Effector memory CD4-positive, alpha-beta T cell (primary cell): ENCODE measurements around the gene FAM222A.
"Not testable (repeated sequence)": the region's sequence is repeated elsewhere in the genome, so short reads cannot be mapped to it uniquely, and the experiment has no call there.

Source experiments
- DNase-seq, 3 donors: peaks; one replicate each; pipeline ENCODE4 v3.0.0-alpha.2; 2020
- H3K27ac ChIP-seq: 2 replicates; pipeline ENCODE4 v1.7.0; 2013; ENCODE audit warnings: mild to moderate bottlenecking, low read length, moderate library complexity; ENCODE audit not compliant: insufficient read depth, poor library complexity, severe bottlenecking
- H3K27me3 ChIP-seq: replicated peaks from 2 replicates; pipeline ENCODE4 v1.7.0; 2013; ENCODE audit warnings: mild to moderate bottlenecking, low read length; ENCODE audit not compliant: insufficient read depth, control insufficient read depth, poor library complexity, severe bottlenecking
- H3K36me3 ChIP-seq: 2 replicates; pipeline ENCODE4 v1.7.0; 2013; ENCODE audit warnings: mild to moderate bottlenecking, low read length, moderate library complexity; ENCODE audit not compliant: control insufficient read depth, insufficient read depth
- H3K4me1 ChIP-seq: 2 replicates; pipeline ENCODE4 v1.7.0; 2013; ENCODE audit warnings: low read length, mild to moderate bottlenecking; ENCODE audit not compliant: control insufficient read depth, insufficient read depth, poor library complexity, severe bottlenecking
- H3K4me3 ChIP-seq: 2 replicates; pipeline ENCODE4 v1.7.0; 2013; ENCODE audit warnings: low read length, low read depth, mild to moderate bottlenecking; ENCODE audit not compliant: insufficient read depth, poor library complexity, severe bottlenecking
- H3K9me3 ChIP-seq: 2 replicates; pipeline ENCODE4 v1.7.0; 2013; ENCODE audit warnings: mild to moderate bottlenecking, low read length, moderate library complexity; ENCODE audit not compliant: control insufficient read depth

The FAM222A gene

DNA sequence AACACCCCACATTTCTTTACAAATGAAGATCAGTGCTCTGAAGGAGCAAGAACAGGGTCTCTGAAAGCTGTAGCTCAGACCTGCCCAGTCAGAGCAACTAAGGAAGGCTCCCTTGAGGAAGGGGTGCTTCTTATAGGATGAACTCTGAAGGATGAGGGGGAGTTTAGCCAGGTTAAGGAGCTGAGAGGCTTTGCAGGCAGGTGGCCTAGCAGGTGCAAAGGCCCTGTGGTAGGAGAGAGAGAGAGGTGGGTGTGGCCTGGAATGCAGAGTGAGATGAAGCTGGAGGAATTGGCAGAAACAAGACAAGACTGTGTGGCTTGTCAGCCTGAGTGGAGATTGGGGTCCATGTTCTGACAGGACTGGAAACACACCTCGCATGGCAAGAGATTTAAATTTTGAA lies 20.5 kb upstream of the FAM222A start:
- DNase-seq = no peak
- H3K4me1 ChIP-seq = no peaks in the 10 kb centered on the region
- no peak overlapping the region for H3K4me3 ChIP-seq
- H3K27me3 ChIP-seq = no peaks in the 10 kb centered on the region
- no peak overlapping the region for H3K27ac ChIP-seq
- no peaks in the 10 kb centered on the region for H3K36me3 ChIP-seq
- H3K9me3 ChIP-seq = no peaks in the 10 kb centered on the region

DNA sequence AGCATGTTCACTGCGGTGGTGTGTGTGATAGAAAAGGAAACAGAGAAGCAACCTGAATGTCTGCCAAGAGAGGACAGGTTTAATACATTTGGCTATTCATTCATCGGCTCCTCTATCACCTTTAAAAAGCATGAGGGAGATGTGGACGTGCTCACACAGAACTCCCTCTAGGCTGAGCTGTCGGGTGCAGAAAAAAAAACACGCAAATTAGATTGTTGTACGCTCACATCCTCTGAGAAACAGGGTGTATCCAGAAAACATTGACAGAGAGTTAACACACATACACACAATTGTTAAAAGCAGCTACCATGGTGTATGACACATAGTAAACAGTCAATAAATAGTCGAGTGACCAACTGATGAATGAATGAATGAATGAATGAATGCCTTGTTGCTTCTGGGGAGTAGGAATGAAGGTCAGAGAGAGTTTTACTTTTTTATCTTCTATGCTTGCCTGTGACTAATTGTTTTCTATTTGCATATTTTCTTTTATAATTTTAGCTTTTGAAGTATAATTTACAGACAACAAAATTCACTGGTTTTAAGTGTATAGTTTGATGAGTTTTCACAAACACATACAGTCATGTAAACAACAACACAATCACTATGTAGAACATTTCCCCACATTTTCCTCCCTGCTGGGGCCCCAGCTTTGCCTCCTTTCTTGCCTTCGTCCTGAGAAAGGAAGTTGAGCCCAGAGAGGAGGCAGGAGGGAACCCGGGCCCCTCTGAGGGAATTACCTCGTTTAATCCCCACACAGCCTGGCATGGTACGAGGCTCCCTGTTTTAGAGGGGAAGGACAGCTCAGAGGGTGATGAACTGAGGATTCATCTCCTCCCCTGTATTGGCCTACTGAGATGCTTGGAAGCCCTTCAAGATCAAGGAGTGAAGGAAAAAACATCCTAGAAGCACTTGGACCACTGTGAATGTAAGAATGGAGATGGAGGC lies 19.7 kb upstream of the FAM222A start:
- no peak for DNase-seq
- Histone ChIP-seq H3K9me3 (no peaks in the 10 kb centered on the region), H3K36me3 (no peaks in the 10 kb centered on the region), H3K27me3 (no peaks in the 10 kb centered on the region), H3K4me1 (no peaks in the 10 kb centered on the region), H3K4me3 (no peak overlapping the region), H3K27ac (no peak overlapping the region)

DNA sequence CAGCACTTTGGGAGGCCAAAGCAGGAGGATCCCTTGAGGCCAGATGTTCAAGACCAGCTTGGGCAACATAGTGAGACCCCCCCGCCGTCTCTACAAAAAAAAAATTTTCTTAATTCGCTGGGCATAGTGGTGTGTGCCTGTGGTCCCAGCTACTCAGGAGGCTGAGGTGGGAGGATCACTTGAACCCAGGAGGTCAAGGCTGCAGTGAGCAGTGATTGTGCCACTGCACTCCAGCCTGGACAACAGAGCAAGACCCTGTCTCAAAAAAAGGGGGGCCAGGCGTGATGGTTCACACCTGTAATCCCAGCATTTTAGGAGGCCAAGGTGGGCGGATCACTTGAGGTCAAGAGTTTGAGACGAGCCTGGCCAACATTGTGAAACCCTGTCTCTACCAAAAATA lies 19.0 kb upstream of the FAM222A start:
- H3K4me1 ChIP-seq, H3K27ac ChIP-seq, H3K9me3 ChIP-seq, H3K27me3 ChIP-seq, H3K36me3 ChIP-seq, DNase-seq, H3K4me3 ChIP-seq: not testable (repeated sequence)

DNA sequence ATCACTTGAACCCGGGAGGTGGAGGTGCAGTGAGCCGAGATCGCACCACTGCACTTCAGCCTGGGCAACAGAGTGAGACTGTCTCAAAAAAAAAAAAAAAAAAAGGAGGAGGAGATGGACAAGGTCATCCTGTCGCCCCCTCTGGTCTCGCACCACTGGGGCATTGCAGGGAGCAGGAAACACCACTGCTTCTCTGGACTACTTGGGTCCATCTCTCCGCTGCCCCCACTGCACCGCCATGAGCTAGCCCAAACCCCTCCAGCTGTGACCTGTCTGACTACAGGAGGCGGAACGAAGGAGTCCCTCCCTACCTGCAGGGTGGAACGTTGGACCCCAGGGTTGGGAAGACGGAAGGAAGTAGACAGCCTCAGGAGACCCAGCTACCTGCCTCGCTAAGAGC lies 18.2 kb upstream of the FAM222A start:
- Histone ChIP-seq H3K27ac (no peak overlapping the region), H3K4me3 (no peak overlapping the region), H3K4me1 (no peaks in the 10 kb centered on the region), H3K9me3 (no peaks in the 10 kb centered on the region), H3K36me3 (no peaks in the 10 kb centered on the region), H3K27me3 (no peaks in the 10 kb centered on the region)
- no peak for DNase-seq

DNA sequence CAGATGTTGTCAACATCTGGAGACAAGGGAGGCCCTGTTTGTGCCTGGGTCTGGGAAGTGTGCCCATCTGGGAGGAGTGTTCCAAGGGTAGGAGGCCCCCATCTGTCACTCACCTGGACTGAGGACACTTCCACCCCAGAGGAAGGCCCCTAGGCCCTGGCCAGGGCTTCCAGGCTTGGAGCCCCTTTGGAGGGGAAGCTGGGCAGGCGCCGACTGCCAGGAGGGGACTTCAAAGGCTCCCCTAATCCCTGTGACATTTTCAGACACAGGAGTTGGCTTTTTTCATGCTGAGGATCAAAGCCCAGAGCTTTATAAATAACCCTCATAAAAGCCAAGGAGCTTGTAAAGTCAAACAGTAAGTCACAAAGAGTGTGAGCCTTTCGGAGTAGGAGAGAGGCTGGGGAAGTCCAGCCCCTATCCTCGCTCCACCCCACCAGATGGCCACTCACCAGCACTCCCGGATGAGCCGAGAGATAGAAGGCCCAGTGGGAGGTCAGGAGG lies 17.6 kb upstream of the FAM222A start:
- Histone ChIP-seq H3K4me1 (no peaks in the 10 kb centered on the region), H3K36me3 (no peaks in the 10 kb centered on the region), H3K27me3 (no peaks in the 10 kb centered on the region), H3K4me3 (no peak overlapping the region), H3K27ac (no peak overlapping the region), H3K9me3 (no peaks in the 10 kb centered on the region)
- DNase-seq = no peak

DNA sequence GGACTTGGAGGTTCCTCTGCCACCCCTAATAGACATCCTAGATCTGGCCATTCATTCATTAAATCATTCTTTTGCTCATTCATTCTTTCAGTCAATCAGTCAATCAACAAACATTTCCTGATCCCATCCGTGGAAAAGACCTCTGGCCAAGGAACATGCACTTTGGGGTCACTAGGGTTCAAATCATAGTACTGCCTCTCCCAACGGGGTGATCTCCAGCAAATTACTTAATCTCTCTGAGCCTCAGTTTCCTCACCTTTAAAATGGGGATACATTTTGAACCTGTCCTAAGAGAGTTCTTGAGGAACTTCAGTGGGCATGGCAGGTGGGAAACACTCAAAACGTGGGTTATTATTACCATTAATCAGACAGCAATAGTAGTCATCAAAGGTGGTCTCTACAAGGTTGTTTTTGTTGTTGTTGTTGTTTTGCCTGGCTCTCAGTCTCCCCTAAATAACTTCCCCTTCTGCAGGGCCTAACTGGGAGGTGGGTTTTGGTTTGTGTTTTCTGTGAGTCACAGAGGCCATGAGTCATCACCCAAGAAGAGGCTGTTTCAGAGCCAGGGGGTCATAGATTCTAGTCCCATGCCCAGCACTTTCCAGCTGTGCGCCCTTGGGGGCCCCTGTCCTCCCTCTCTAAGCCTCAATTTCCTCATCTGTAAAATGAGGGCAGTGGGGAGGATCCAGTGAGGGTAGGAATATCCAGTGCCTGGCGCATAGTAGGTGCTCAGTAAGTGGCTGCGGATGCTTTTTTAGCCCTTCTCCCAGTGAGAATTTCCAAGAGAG lies 16.9 kb upstream of the FAM222A start:
- Histone ChIP-seq H3K9me3 (no peaks in the 10 kb centered on the region), H3K4me3 (no peak overlapping the region), H3K4me1 (no peaks in the 10 kb centered on the region), H3K27me3 (no peaks in the 10 kb centered on the region), H3K36me3 (no peaks in the 10 kb centered on the region), H3K27ac (no peak overlapping the region)
- no peak for DNase-seq

DNA sequence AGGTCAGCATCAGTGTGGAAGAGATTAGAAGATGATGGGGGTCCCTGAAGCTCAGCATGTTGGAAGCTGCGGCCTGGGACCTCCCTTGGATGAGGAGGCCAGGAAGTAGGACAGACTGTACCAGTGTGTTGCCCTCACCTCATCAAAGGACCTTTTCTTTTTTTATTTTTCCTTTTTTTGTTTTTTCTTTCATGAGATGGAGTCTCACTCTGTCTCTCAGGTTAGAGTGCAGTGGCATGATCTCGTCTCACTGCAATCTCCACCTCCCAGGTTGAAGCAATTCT lies 16.4 kb upstream of the FAM222A start:
- Histone ChIP-seq H3K4me1 (no peaks in the 10 kb centered on the region), H3K27ac (no peak overlapping the region), H3K27me3 (no peaks in the 10 kb centered on the region), H3K9me3 (no peaks in the 10 kb centered on the region), H3K4me3 (no peak overlapping the region), H3K36me3 (no peaks in the 10 kb centered on the region)
- no peak for DNase-seq

DNA sequence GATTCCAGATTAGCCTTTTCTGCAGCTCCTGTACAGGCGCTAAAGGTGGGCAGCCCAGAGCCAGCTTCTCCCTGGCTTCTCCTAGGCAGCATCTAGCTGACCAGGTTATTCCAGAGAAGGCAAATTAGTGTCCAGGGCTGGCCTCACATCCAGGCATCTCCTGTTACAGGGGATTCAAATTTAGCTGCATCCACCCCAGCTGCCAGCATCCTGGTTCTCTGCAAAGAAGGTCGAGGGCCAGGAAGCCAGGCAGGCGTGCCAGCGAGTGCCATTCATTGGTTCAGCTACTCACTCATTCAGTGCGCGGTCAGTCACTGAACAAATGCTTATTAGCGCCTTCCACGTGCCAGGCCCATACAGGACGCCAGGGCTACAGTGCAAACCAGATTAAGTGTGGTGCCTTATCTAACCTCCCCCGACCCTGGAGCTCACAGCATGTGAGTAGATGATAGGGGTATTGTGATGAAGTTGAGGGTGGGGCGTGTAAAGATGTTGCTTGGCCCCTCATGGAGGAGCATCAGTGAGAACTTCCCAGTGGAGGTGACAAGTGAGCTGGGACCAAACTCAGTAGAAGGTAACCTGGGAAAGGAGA lies 15.7 kb upstream of the FAM222A start:
- Histone ChIP-seq H3K27ac (no peak overlapping the region), H3K4me1 (no peaks in the 10 kb centered on the region), H3K27me3 (no peaks in the 10 kb centered on the region), H3K4me3 (no peak overlapping the region), H3K36me3 (no peaks in the 10 kb centered on the region), H3K9me3 (no peaks in the 10 kb centered on the region)
- no peak for DNase-seq

DNA sequence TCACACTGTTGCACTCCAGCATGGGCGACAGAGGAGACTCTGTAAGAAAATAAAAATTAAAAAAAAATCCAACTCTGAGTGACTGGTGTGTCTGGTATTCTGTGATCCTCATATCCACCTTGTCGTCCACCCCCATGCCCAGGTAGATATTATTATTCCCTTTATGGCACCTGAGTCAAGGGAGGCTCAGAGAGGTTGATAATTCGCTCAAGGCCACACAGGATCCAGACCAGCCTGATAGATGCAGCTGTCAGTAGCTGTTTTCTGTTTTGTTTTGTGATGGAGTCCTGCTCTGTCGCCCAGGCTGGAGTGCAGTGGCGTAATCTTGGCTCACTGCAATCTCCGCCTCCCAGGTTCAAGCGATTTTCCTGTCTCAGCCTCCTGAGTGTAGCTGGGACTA lies 14.8 kb upstream of the FAM222A start:
- H3K9me3 ChIP-seq = no peaks in the 10 kb centered on the region
- DNase-seq = no peak
- H3K4me1 ChIP-seq = no peaks in the 10 kb centered on the region
- H3K4me3 ChIP-seq = no peak overlapping the region
- no peaks in the 10 kb centered on the region for H3K36me3 ChIP-seq
- no peak overlapping the region for H3K27ac ChIP-seq
- no peaks in the 10 kb centered on the region for H3K27me3 ChIP-seq

DNA sequence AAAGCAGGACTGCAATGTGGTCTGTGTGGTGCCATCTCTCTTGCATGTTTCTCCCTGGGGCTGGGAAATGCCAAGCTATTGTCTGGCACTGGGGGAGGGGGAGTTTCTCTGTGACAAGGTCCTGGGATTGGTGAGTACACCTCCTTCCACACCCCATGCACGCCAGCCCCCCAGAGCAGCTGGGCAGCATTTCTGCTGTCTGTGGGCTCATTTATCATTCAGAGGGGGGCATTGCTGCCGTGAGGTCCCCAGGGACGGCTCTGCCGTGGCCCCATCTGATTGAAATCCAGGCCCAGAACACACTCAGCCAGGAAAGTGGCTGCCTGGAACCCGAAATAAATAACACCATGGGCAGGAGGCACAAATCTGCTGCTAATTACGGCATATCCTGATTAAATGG lies 12.6 kb upstream of the FAM222A start:
- DNase-seq = no peak
- H3K4me3 ChIP-seq = no peak overlapping the region
- H3K27ac ChIP-seq = no peak overlapping the region
- H3K9me3 ChIP-seq = no peaks in the 10 kb centered on the region
- no peaks in the 10 kb centered on the region for H3K4me1 ChIP-seq
- H3K36me3 ChIP-seq = no peaks in the 10 kb centered on the region
- peaks cover 4% of the 10 kb centered on the region for H3K27me3 ChIP-seq
